ENCODE data around the gene KDM3B.

KDM3B gene

GRCh38 chr5:138353560-138354080, 1.1 kb downstream of the KDM3B start:
- H3K9me3 ChIP-seq (ENCODE audit: low read length): no peaks in the 10 kb centered on the region
- peaks cover 13% of the 10 kb centered on the region for H3K36me3 ChIP-seq (ENCODE audit: insufficient read depth, low read length)
- peak overlapping the region; percentile 75 for H3K4me3 ChIP-seq (ENCODE audit: low read length)
- H3K4me1 ChIP-seq (ENCODE audit: insufficient read depth, low read length): peaks cover 14% of the 10 kb centered on the region
- H3K27me3 ChIP-seq (ENCODE audit: insufficient read depth, low read length): no peaks in the 10 kb centered on the region
- H2AFZ ChIP-seq (ENCODE audit: low read depth, low read length): peak overlapping the region; percentile 84

- peak overlapping the region; percentile 75 for H3K4me3 ChIP-seq (ENCODE audit: low read length)
- no peaks in the 10 kb centered on the region for H3K27me3 ChIP-seq (ENCODE audit: insufficient read depth, low read length)
- H3K36me3 ChIP-seq (ENCODE audit: insufficient read depth, low read length): peaks cover 6% of the 10 kb centered on the region
- no peaks in the 10 kb centered on the region for H3K9me3 ChIP-seq (ENCODE audit: low read length)
- peaks cover 14% of the 10 kb centered on the region for H3K4me1 ChIP-seq (ENCODE audit: insufficient read depth, low read length)
- H2AFZ ChIP-seq (ENCODE audit: low read depth, low read length): no peak overlapping the region
Observed at GRCh38 chr5:138354387-138354786, 1.9 kb downstream of the KDM3B start.

GRCh38 chr5:138354926-138355378, 2.5 kb downstream of the KDM3B start:
- peaks cover 1% of the 10 kb centered on the region for H3K36me3 ChIP-seq (ENCODE audit: insufficient read depth, low read length)
- H3K27me3 ChIP-seq (ENCODE audit: insufficient read depth, low read length): no peaks in the 10 kb centered on the region
- no peaks in the 10 kb centered on the region for H3K9me3 ChIP-seq (ENCODE audit: low read length)
- no peak overlapping the region for H2AFZ ChIP-seq (ENCODE audit: low read depth, low read length)
- H3K4me3 ChIP-seq (ENCODE audit: low read length): peak overlapping the region; percentile 75
- H3K4me1 ChIP-seq (ENCODE audit: insufficient read depth, low read length): peaks cover 14% of the 10 kb centered on the region

GRCh38 chr5:138359621-138360020, 7.1 kb downstream of the KDM3B start:
- no peaks in the 10 kb centered on the region for H3K9me3 ChIP-seq (ENCODE audit: low read length)
- peaks cover 18% of the 10 kb centered on the region for H3K4me1 ChIP-seq (ENCODE audit: insufficient read depth, low read length)

GRCh38 chr5:138360941-138361452, 8.5 kb downstream of the KDM3B start:
- Histone ChIP-seq H3K4me1 (ENCODE audit: insufficient read depth, low read length) (peaks cover 8% of the 10 kb centered on the region), H3K36me3 (ENCODE audit: insufficient read depth, low read length) (no peaks in the 10 kb centered on the region), H3K9me3 (ENCODE audit: low read length) (no peaks in the 10 kb centered on the region), H3K4me3 (ENCODE audit: low read length) (no peak overlapping the region), H3K27me3 (ENCODE audit: insufficient read depth, low read length) (no peaks in the 10 kb centered on the region), H2AFZ (ENCODE audit: low read depth, low read length) (no peak overlapping the region)

More at GRCh38 chr5:138359621-138360020, 7.1 kb downstream of the KDM3B start:
- H3K4me3 ChIP-seq (ENCODE audit: low read length): no peak overlapping the region
- H3K36me3 ChIP-seq (ENCODE audit: insufficient read depth, low read length): no peaks in the 10 kb centered on the region
- H2AFZ ChIP-seq (ENCODE audit: low read depth, low read length): no peak overlapping the region
- H3K27me3 ChIP-seq (ENCODE audit: insufficient read depth, low read length): no peaks in the 10 kb centered on the region

- Histone ChIP-seq H3K9me3 (ENCODE audit: low read length) (no peaks in the 10 kb centered on the region), H2AFZ (ENCODE audit: low read depth, low read length) (no peak overlapping the region), H3K4me3 (ENCODE audit: low read length) (no peak overlapping the region), H3K27me3 (ENCODE audit: insufficient read depth, low read length) (no peaks in the 10 kb centered on the region), H3K36me3 (ENCODE audit: insufficient read depth, low read length) (no peaks in the 10 kb centered on the region), H3K4me1 (ENCODE audit: insufficient read depth, low read length) (peaks cover 8% of the 10 kb centered on the region)
Observed at GRCh38 chr5:138364576-138364975, 12.1 kb downstream of the KDM3B start.

- no peaks in the 10 kb centered on the region for H3K9me3 ChIP-seq (ENCODE audit: low read length)
- H3K36me3 ChIP-seq (ENCODE audit: insufficient read depth, low read length): no peaks in the 10 kb centered on the region
- no peak overlapping the region for H2AFZ ChIP-seq (ENCODE audit: low read depth, low read length)
- H3K27me3 ChIP-seq (ENCODE audit: insufficient read depth, low read length): no peaks in the 10 kb centered on the region
- H3K4me3 ChIP-seq (ENCODE audit: low read length): no peak overlapping the region
- H3K4me1 ChIP-seq (ENCODE audit: insufficient read depth, low read length): no peaks in the 10 kb centered on the region
Observed at GRCh38 chr5:138366632-138367382, 14.3 kb downstream of the KDM3B start.

GRCh38 chr5:138369261-138369660, 16.8 kb downstream of the KDM3B start:
- H3K4me3 ChIP-seq (ENCODE audit: low read length): no peak overlapping the region
- H2AFZ ChIP-seq (ENCODE audit: low read depth, low read length): no peak overlapping the region
- no peaks in the 10 kb centered on the region for H3K9me3 ChIP-seq (ENCODE audit: low read length)
- peaks cover 15% of the 10 kb centered on the region for H3K36me3 ChIP-seq (ENCODE audit: insufficient read depth, low read length)
- no peaks in the 10 kb centered on the region for H3K27me3 ChIP-seq (ENCODE audit: insufficient read depth, low read length)
- no peaks in the 10 kb centered on the region for H3K4me1 ChIP-seq (ENCODE audit: insufficient read depth, low read length)

GRCh38 chr5:138369706-138370105, 17.2 kb downstream of the KDM3B start:
- H3K4me1 ChIP-seq (ENCODE audit: insufficient read depth, low read length): no peaks in the 10 kb centered on the region
- no peaks in the 10 kb centered on the region for H3K27me3 ChIP-seq (ENCODE audit: insufficient read depth, low read length)
- no peaks in the 10 kb centered on the region for H3K9me3 ChIP-seq (ENCODE audit: low read length)
- H3K4me3 ChIP-seq (ENCODE audit: low read length): no peak overlapping the region
- no peak overlapping the region for H2AFZ ChIP-seq (ENCODE audit: low read depth, low read length)
- peaks cover 20% of the 10 kb centered on the region for H3K36me3 ChIP-seq (ENCODE audit: insufficient read depth, low read length)

GRCh38 chr5:138370537-138370936, 18.1 kb downstream of the KDM3B start:
- no peaks in the 10 kb centered on the region for H3K4me1 ChIP-seq (ENCODE audit: insufficient read depth, low read length)
- no peak overlapping the region for H3K4me3 ChIP-seq (ENCODE audit: low read length)
- H3K9me3 ChIP-seq (ENCODE audit: low read length): no peaks in the 10 kb centered on the region
- H2AFZ ChIP-seq (ENCODE audit: low read depth, low read length): no peak overlapping the region
- no peaks in the 10 kb centered on the region for H3K27me3 ChIP-seq (ENCODE audit: insufficient read depth, low read length)
- peaks cover 24% of the 10 kb centered on the region for H3K36me3 ChIP-seq (ENCODE audit: insufficient read depth, low read length)

- Histone ChIP-seq H3K9me3 (ENCODE audit: low read length) (no peaks in the 10 kb centered on the region), H3K27me3 (ENCODE audit: insufficient read depth, low read length) (no peaks in the 10 kb centered on the region), H3K4me3 (ENCODE audit: low read length) (no peak overlapping the region), H2AFZ (ENCODE audit: low read depth, low read length) (no peak overlapping the region), H3K36me3 (ENCODE audit: insufficient read depth, low read length) (peaks cover 28% of the 10 kb centered on the region), H3K4me1 (ENCODE audit: insufficient read depth, low read length) (no peaks in the 10 kb centered on the region)
Observed at GRCh38 chr5:138371454-138371853, 19.0 kb downstream of the KDM3B start.

- Histone ChIP-seq H3K36me3 (ENCODE audit: insufficient read depth, low read length) (peaks cover 35% of the 10 kb centered on the region), H2AFZ (ENCODE audit: low read depth, low read length) (no peak overlapping the region), H3K4me1 (ENCODE audit: insufficient read depth, low read length) (no peaks in the 10 kb centered on the region), H3K4me3 (ENCODE audit: low read length) (no peak overlapping the region), H3K27me3 (ENCODE audit: insufficient read depth, low read length) (no peaks in the 10 kb centered on the region), H3K9me3 (ENCODE audit: low read length) (no peaks in the 10 kb centered on the region)
Observed at GRCh38 chr5:138372225-138372624, 19.7 kb downstream of the KDM3B start.

GRCh38 chr5:138372653-138373052, 20.2 kb downstream of the KDM3B start:
- H3K9me3 ChIP-seq (ENCODE audit: low read length): no peaks in the 10 kb centered on the region
- H3K27me3 ChIP-seq (ENCODE audit: insufficient read depth, low read length): no peaks in the 10 kb centered on the region
- H3K36me3 ChIP-seq (ENCODE audit: insufficient read depth, low read length): peaks cover 39% of the 10 kb centered on the region
- no peaks in the 10 kb centered on the region for H3K4me1 ChIP-seq (ENCODE audit: insufficient read depth, low read length)
- no peak overlapping the region for H3K4me3 ChIP-seq (ENCODE audit: low read length)
- no peak overlapping the region for H2AFZ ChIP-seq (ENCODE audit: low read depth, low read length)
